ENCODE data around the gene ADCYAP1R1. TPM values are rescaled to one million over a fixed set of nuclear protein-coding genes. Genes with fewer than 3 reads are reported as not detected.

Gene ADCYAP1R1
- total and polyA plus RNA-seq, 3 donors from 2014 or later, result 3.2 to 4.8 (median 4.3) TPM

DNA sequence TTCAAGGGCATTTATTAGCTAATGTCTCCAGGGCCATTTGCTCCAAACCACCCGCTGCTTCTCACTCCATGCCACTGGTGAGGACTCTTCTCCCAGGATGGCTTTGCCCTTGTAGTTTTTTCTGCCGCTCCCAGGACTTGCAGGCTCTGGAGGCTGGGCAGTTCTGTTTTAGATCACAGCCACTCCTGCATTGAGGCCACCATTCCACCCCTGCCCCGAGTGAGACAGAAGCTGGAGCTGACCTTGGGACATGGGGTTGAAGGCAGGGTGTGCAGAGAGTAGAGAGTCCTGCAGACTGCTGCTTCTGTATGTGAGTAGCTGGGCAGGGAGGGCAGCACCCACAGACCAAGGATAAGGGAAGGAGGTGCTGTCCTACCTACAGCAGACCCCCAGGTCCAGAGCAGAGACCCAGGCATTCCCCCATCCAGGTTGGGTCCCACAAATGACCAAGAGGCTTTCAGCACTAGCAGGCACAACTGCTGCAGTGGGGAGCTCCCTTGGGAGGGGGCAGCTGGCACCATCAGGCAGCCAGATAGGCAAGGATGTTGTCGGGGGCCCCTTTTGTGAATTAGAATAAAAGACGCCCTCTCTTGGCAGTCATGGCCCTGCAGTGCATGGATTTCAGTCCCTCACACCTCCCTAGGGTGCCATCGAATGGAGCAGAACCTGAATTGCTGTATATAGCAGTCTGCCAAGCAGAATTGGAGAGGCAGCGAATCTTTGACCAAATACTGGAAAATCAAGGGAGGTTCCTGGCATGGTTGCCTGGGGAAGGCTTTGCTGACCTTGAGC lies 22.7 kb upstream of the ADCYAP1R1 start:
- DNase-seq, result no peak
- intact Hi-C loops (cut with DNase I; ENCODE audit: low total_unique reads), result no loop called here
- Histone ChIP-seq H3K27ac (no peak overlapping the region), H3K4me3 (no peak overlapping the region), H3K9me3 (no peaks in the 10 kb centered on the region), H3K36me3 (ENCODE audit: low read depth, missing control alignments) (no peaks in the 10 kb centered on the region), H3K4me1 (peaks cover 6% of the 10 kb centered on the region), H3K27me3 (no peaks in the 10 kb centered on the region)
- TF ChIP-seq, protein P1, sequence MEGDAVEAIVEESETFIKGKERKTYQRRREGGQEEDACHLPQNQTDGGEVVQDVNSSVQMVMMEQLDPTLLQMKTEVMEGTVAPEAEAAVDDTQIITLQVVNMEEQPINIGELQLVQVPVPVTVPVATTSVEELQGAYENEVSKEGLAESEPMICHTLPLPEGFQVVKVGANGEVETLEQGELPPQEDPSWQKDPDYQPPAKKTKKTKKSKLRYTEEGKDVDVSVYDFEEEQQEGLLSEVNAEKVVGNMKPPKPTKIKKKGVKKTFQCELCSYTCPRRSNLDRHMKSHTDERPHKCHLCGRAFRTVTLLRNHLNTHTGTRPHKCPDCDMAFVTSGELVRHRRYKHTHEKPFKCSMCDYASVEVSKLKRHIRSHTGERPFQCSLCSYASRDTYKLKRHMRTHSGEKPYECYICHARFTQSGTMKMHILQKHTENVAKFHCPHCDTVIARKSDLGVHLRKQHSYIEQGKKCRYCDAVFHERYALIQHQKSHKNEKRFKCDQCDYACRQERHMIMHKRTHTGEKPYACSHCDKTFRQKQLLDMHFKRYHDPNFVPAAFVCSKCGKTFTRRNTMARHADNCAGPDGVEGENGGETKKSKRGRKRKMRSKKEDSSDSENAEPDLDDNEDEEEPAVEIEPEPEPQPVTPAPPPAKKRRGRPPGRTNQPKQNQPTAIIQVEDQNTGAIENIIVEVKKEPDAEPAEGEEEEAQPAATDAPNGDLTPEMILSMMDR (IDR thresholded peaks at IDR 0.05), result no peak
- TF ChIP-seq POLR2A (IDR thresholded peaks at IDR 0.05), result no peak
- 69 to 72% methylated on average over 7 of the region's 7 CpGs for WGBS, 2 donors

DNA sequence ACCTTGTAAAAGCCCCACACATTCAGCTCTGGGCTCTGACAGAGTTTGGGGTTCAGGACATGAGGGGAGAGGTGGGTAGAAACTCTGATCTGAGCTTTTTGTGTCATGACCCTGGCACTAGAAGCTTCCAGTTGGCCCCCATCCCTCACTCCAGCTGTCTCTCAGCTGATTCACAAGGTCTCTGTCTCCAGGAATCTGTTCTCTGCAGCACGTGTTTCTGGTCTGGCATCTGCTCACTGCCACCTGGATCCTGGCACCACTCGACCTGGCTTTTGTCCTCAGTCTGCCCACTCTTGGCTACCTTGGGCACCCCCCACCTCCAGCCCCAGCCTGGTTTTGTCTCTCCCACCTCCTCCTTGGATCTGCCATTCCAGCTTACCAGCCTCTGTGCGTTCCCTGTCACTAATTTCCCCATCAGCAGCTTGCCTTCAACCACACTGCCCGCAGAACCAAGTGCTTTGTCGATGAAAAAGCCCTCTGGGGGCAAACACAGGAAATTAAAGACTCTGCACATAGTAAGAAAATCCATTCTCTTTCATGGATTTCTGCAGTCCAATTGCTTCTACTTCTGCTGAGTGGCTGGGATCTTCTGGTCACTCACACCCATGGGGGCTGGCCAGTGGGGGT lies 18.3 kb upstream of the ADCYAP1R1 start:
- DNase-seq, result no peak
- no peaks in the 10 kb centered on the region for H3K27me3 ChIP-seq
- H3K36me3 ChIP-seq (ENCODE audit: low read depth, missing control alignments), result no peaks in the 10 kb centered on the region
- H3K27ac ChIP-seq, result no peak overlapping the region
- intact Hi-C loops (cut with DNase I; ENCODE audit: low total_unique reads), result no loop called here
- no peak overlapping the region for H3K4me3 ChIP-seq
- TF ChIP-seq, protein P1 (IDR thresholded peaks at IDR 0.05), result no peak
- no peak for TF ChIP-seq POLR2A (IDR thresholded peaks at IDR 0.05)
- WGBS, 2 donors, result 74 to 84% methylated on average over 5 of the region's 5 CpGs
- H3K4me1 ChIP-seq, result no peaks in the 10 kb centered on the region
- H3K9me3 ChIP-seq, result no peaks in the 10 kb centered on the region

DNA sequence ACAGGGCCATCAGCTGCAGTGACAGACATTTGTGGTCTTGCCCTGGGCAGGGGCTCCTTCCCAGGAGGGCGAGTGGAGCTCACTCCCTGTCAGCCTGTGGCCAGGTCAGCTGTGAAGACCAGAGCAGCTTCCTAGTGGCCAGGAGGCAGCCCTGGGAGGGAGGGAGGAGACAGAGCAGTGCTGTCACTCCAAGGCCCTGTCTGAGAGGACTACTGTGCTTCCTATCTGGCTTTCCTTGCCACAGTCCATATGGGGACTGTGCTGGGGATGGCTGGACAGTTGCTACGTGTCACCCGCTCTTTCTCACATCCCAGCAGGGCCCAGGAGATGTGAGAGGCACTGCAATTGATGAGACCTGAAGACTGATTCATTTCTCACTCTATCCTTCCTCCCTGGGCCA lies 15.2 kb upstream of the ADCYAP1R1 start:
- Histone ChIP-seq H3K4me3 (no peak overlapping the region), H3K27ac (no peak overlapping the region), H3K27me3 (no peaks in the 10 kb centered on the region), H3K4me1 (no peaks in the 10 kb centered on the region), H3K36me3 (ENCODE audit: low read depth, missing control alignments) (no peaks in the 10 kb centered on the region), H3K9me3 (no peaks in the 10 kb centered on the region)
- intact Hi-C loops (cut with DNase I; ENCODE audit: low total_unique reads), result no loop called here
- WGBS, 2 donors, result 79 to 80% methylated on average over 2 to 3 of the region's 3 CpGs
- DNase-seq, result no peak
- TF ChIP-seq, protein P1 (IDR thresholded peaks at IDR 0.05), result no peak
- no peak for TF ChIP-seq POLR2A (IDR thresholded peaks at IDR 0.05)

DNA sequence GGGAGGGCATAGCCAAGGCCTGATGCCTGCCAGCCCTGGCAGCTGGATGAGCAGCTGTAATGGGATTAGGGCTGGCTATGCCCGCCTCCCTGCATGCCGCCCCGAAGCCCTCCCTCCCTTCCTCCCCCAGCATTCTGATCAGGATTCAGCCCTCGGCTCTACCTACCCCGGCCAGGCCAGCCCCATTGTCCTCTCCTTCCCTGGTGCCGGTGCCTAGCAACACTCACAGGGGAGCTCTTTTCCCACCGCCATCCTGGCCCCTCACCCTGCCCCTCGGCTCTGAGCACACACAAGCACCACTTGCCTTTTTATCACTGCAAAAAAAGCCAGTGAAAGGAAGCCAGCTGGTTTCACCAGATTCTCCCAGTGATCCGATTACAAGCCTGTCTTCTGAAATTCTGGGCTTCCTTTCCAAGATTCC lies 9.0 kb upstream of the ADCYAP1R1 start:
- H3K27ac ChIP-seq, result no peak overlapping the region
- no peak overlapping the region for H3K4me3 ChIP-seq
- no peak for TF ChIP-seq POLR2A (IDR thresholded peaks at IDR 0.05)
- TF ChIP-seq, protein P1 (IDR thresholded peaks at IDR 0.05), result no peak
- no peaks in the 10 kb centered on the region for H3K36me3 ChIP-seq (ENCODE audit: low read depth, missing control alignments)
- intact Hi-C loops (cut with DNase I; ENCODE audit: low total_unique reads), result no loop called here
- WGBS, 2 donors, result 50 to 74% methylated on average over 9 of the region's 9 CpGs
- H3K27me3 ChIP-seq, result no peaks in the 10 kb centered on the region
- H3K4me1 ChIP-seq, result no peaks in the 10 kb centered on the region
- H3K9me3 ChIP-seq, result no peaks in the 10 kb centered on the region
- no peak for DNase-seq
